HG03025 (cell line): ENCODE results near the gene HES4.
"Not testable (repeated sequence)": the region's sequence is repeated elsewhere in the genome, so short reads cannot be mapped to it uniquely, and the experiment has no call there.

Source experiments
- ATAC-seq: cut with Tn5 transposase; IDR thresholded peaks from one replicate; pipeline ENCODE4 v1.9.1; 2021; ENCODE audit warnings: mild to moderate bottlenecking, moderate library complexity; ENCODE audit not compliant: unreplicated experiment, low FRiP score

HES4 gene

GRCh38 chr1:1000357-1001056 lies 610 bp upstream of the HES4 start:
- no peak for ATAC-seq

GRCh38 chr1:998995-999724 lies 737 bp downstream of the HES4 start:
- ATAC-seq = no peak

- ATAC-seq = no peak
Measured at GRCh38 chr1:998745-998994, 1.2 kb downstream of the HES4 start.

- no peak for ATAC-seq
Measured at GRCh38 chr1:997993-998744, 1.7 kb downstream of the HES4 start.

GRCh38 chr1:997713-997992 lies 2.2 kb downstream of the HES4 start:
- no peak for ATAC-seq

- no peak for ATAC-seq
Measured at GRCh38 chr1:996851-997712, 2.8 kb downstream of the HES4 start.

- no peak for ATAC-seq
Measured at GRCh38 chr1:995665-996633, 3.9 kb downstream of the HES4 start.

- not testable (repeated sequence) for ATAC-seq
Measured at GRCh38 chr1:994546-994945, 5.4 kb downstream of the HES4 start.

GRCh38 chr1:993379-993995 lies 6.4 kb downstream of the HES4 start:
- no peak for ATAC-seq

- ATAC-seq = no peak
Measured at GRCh38 chr1:992362-992761, 7.5 kb downstream of the HES4 start.

GRCh38 chr1:991895-992294 lies 8.0 kb downstream of the HES4 start:
- no peak for ATAC-seq

- not testable (repeated sequence) for ATAC-seq
Measured at GRCh38 chr1:991275-991674, 8.6 kb downstream of the HES4 start.

- ATAC-seq = not testable (repeated sequence)
Measured at GRCh38 chr1:988061-988460, 11.8 kb downstream of the HES4 start.

GRCh38 chr1:985126-985525 lies 14.8 kb downstream of the HES4 start:
- no peak for ATAC-seq

- no peak for ATAC-seq
Measured at GRCh38 chr1:984476-984814, 15.5 kb downstream of the HES4 start.

- no peak for ATAC-seq
Measured at GRCh38 chr1:983798-984475, 16.0 kb downstream of the HES4 start.

GRCh38 chr1:982765-983436 lies 17.0 kb downstream of the HES4 start:
- ATAC-seq = no peak

- ATAC-seq = no peak
Measured at GRCh38 chr1:981955-982558, 17.8 kb downstream of the HES4 start, which contains the start of gene PERM1. PERM1 (minus strand) TSS chr1:982093; CDS start chr1:981029, 1,064 bp downstream.
